Measurements from ENCODE around the gene RALGPS1. TPM values are rescaled to one million over a fixed set of nuclear protein-coding genes. Genes with fewer than 3 reads are reported as not detected.

The RALGPS1 gene, protein sequence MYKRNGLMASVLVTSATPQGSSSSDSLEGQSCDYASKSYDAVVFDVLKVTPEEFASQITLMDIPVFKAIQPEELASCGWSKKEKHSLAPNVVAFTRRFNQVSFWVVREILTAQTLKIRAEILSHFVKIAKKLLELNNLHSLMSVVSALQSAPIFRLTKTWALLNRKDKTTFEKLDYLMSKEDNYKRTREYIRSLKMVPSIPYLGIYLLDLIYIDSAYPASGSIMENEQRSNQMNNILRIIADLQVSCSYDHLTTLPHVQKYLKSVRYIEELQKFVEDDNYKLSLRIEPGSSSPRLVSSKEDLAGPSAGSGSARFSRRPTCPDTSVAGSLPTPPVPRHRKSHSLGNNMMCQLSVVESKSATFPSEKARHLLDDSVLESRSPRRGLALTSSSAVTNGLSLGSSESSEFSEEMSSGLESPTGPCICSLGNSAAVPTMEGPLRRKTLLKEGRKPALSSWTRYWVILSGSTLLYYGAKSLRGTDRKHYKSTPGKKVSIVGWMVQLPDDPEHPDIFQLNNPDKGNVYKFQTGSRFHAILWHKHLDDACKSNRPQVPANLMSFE
- 3.6 TPM for polyA plus RNA-seq (2013, experiment 1 of 2; ENCODE audit: insufficient read length)
- 3.4 TPM for polyA plus RNA-seq (2013, experiment 2 of 2; ENCODE audit: insufficient read length)

DNA sequence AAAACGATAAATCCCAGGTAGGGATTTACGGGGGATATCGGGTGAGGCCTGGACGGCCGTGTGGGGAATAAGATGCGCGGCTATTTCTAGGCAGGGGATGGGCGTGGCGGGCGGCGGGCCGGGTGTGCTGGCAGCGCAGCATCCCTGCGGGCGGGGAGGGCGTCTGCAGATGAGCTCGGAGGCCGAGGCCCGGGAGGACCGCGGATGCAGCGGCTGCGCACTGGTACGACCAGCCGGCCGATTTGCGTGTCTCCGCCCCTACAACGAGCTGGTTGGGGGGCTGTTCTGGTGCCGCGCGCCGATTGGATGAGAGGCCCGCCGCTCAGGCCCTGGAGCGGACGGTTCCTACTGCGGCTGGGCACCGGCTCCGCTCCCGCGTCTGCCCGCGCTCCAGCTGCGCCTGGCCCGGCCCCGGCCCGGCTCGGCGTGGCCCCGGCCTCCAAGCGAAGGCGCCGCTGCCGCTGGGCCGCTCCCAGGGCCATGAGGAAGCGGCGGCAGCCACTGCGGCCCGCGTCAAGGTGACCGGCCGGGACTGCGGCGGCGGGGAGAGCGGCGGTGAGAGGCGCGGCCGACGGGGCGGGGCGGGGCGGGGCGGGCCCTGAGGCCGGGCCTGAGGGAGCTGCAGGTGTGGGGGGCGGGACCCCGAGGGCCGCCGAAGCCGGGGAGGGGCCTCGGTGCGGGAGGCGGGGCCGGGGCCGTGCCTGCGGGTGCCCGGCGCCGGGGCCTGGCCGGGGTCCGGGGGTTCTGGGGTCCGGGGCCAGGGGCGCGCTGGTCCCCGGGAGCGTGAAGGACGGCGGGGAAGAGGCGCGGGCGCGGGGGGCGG is at the start of gene RALGPS1:
Gene RALGPS1, plus strand, starts transcription at position 325 of the 823 bp plus-strand sequence. CDS start 47,508 bp downstream, outside the sequence.
- peak; percentile 94 for DNase-seq

- DNase-seq: no peak
Measured at GRCh38 chr9:126869368-126869767, 45.2 kb upstream of the RALGPS1 start.

- no peak for DNase-seq
Measured at GRCh38 chr9:126872516-126872915, 42.1 kb upstream of the RALGPS1 start.

DNA sequence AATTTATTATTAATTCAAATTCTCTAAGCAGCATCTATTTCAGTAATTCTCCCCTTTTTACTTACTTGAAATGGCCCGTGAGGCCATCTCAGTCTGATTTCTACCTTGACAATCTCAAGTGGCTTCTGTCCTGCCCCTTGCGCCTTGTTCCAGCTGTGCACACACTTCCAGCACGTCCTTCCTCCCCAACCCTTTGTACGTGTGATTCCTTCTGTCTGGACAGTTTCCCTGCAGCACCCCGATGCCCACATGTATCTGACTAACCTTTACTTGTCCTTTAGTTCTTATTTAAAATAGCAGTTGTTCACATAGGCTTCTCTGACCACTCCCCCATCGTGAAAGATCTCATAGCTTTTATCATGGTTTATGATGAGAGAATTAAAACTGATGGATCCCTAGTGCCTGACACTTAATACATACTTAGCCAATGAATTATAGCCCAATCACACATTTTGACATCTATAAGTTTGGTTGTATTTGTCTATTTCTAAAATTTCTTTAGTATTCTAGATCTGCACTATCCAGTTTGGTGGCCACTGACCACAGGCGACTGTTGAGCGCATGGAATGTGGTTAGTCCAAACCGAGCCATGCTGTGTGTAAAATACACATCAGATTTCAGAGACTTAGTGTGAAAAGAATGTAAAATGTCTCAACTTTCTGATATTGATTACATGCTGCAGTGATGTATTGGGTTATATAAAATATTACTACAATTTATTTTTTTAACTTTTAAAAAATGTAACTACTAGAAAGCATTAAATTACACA is 39.9 kb upstream of the RALGPS1 start:
- peak; percentile 42 for DNase-seq

GRCh38 chr9:126875756-126876510 is 38.6 kb upstream of the RALGPS1 start:
- no peak for DNase-seq

- no peak for DNase-seq
Measured at GRCh38 chr9:126876531-126876930, 38.1 kb upstream of the RALGPS1 start.

DNA sequence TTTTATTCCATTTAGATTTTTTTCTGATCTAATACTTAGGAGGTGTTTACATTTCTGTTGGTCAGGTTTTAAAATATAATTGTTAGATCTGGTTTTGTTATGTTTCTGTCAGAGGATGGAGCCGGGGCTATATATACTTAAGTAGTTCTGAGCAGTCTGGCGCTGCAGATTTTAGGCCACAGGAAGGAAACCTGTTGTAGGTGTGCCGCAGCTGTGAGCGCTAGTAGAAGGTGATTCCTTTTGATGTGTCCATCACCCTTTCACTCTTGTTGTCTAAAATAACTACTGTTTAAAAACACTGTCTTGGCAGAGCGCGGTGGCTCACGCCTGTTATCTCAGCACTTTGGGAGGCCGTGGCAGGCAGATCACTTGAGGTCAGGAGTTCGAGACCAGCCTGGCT is 37.2 kb upstream of the RALGPS1 start:
- no peak for DNase-seq

- DNase-seq: no peak
Measured at GRCh38 chr9:126879288-126879687, 35.3 kb upstream of the RALGPS1 start.

DNA sequence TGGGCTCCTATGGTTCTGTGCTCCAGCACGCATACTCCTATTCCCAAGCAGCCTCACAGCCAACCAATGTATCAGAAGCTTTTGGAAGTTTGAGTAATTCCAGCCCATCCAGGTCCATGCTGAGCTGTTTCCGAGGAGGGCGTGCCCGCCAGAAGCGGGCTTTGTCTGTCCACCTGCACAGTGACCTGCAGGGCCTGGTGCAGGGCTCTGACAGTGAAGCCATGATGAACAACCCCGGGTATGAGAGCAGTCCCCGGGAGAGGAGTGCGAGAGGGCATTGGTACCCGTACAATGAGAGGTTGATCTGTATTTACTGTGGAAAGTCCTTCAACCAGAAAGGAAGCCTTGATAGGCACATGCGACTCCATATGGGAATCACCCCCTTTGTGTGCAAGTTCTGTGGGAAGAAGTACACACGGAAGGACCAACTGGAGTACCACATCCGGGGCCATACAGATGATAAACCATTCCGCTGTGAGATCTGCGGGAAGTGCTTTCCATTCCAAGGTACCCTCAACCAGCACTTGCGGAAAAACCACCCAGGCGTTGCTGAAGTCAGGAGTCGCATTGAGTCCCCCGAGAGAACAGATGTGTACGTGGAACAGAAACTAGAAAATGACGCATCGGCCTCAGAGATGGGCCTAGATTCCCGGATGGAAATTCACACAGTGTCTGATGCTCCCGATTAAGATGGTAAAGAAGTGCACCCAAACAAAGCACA is 34.2 kb upstream of the RALGPS1 start:
- DNase-seq: no peak

DNA sequence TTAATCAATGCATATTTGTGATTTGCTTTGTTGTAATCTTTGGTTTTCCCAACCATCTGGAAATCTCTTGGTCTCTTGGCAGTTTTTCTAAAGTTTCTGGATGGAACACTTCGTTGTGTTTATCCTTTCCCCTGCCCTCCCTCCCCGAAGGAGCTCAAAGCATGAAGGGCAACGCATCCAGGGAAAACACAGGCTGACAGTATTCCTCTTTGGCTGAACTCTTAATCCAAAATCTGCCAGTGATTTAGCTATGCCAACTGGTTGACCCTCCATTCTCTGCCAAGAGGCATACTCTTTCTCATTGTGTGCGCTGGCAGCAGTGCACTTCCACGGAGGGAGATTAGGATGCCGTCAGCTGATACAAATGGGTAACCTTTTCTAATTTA is 33.6 kb upstream of the RALGPS1 start:
- no peak for DNase-seq

DNA sequence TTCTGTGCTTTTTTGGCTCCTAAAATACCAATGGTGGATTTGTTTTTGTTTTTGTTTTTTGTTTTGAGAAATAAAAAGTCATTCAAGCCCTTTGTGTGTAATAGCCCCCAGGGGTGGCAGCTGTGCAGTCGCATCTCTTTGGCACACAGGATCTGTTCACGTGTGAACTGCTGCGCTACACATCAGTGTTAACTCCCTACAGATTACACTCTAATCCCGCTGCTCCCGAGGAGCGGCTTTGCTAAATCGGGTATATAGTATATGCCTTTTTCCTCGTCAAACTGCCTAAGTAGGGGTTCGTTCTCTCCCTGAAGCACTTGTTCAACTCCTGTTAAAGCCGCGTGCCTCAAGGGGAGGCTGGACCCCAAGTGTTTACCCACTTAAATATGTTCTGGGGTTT is 31.8 kb upstream of the RALGPS1 start:
- no peak for DNase-seq

- no peak for DNase-seq
Measured at GRCh38 chr9:126883636-126884035, 30.9 kb upstream of the RALGPS1 start.

DNA sequence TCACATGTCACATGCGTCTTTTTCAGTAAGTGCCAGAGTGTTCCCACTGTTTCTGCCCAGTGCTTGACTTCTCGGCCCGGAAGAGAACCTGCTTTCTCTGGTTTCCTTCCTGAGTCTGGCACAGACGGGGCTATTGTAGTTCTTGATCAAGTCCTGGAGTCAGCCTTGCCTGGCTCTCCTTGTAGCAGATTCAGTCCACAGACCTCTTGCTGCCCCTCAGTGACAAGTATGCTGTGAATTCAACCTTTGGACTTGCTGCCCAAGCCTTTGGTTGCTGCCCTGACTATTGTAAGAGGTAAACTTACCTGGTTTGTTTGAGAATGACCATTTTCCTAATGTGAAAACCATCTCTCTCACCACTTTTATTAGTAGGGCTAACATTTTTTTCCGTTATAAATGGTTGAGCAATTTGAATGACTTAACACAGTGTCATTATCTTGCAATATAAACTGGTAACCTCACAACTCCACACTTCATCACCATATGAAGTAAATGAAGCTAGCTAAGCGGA is 29.4 kb upstream of the RALGPS1 start:
- DNase-seq: no peak

GRCh38 chr9:126886034-126886822 is 28.4 kb upstream of the RALGPS1 start:
- DNase-seq: no peak

- DNase-seq: no peak
Measured at GRCh38 chr9:126886897-126887296, 27.7 kb upstream of the RALGPS1 start.

DNA sequence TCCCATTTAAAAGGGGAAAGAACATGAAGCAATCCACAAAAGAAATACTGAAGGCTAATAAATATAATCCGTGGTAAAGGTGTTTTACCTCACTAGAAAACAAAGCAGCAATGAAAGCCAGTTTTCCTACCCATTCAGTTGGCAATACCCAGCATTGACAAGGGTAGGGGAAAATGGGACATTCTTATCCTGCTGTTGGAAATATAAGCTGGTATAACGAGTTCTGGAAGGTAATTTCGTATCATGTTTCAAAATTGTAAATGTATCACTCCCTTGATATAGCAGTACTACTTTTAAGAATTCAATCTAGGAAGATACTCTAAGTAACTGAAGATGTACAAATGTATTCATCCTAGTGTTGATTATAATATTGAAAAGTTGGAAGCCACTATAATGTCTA is 22.9 kb upstream of the RALGPS1 start:
- DNase-seq: no peak

GRCh38 chr9:126893079-126893478 is 21.5 kb upstream of the RALGPS1 start:
- DNase-seq: no peak

DNA sequence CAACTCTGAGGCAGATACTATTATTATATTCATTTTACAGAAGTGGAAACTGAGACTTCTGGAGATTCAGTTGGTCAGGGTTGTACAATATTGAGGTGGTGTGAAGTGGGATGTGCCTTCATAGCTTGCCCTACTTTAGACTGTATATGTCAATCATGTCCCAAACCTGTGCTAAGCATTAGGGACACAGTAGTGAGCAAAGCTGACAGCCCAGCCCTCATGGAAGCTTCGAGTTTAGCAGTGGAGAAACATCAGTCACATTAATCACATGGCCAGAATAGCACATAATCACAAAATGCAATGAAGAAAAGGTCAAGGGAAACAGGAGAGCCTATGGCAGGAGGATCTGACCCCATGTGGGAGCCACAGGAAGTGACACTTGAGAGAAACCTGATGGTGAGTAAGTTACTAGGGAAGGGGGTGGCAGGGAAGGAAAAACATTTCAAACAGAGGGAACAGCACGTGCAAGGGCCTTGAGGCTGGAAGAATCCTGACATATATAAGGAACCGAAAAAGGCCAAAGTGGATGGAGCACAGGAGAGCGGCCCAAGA is 20.5 kb upstream of the RALGPS1 start:
- no peak for DNase-seq

GRCh38 chr9:126902210-126902609 is 12.4 kb upstream of the RALGPS1 start:
- DNase-seq: no peak

DNA sequence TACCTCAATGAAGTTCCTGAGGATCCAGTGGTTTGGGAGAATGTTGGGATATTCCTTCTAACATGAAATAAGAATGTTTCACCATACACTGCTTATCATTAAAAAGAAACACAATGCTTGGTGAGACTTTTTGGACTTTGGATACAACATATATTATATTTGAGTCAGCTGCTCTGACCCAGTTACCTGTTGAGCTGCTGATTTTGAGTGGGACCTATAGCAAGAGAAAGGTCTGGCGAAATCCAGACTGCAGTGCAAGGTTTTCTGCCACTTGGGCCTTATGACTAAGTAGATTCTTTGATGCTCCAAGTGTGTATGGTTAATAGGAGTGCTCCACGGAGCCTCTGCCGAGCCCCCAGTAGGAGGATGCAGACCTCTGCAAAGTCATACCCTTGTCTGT is 10.0 kb upstream of the RALGPS1 start:
- no peak for DNase-seq
